HepG2 (cell line): ENCODE results near the gene CLEC3B. TPM values are rescaled to one million over a fixed set of nuclear protein-coding genes. Genes with fewer than 3 reads are reported as not detected.

Experiments
- ATAC-seq: fragments of 200-7000 bp; cut with Tn5 transposase; 3 replicates; pipeline ENCODE4 v1.9.1; 2020; ENCODE audit warnings: mild to moderate bottlenecking, moderate library complexity
- BruUV-seq: library from RNA; stranded (reverse); fragments of 400-500 nt; replicated peaks from 2 replicates; lab custom pipeline; 2021; lab: Mats Ljungman, UMichigan
- CTCF ChIA-PET: fragments of 300-600 bp; formaldehyde crosslinking; extraction: SDS; loops from one replicate; lab custom pipeline; 2021; ENCODE audit warnings: low total read pairs, inconsistent platforms, low intra/inter-chr PET ratio; lab: Yijun Ruan, JAX
- POLR2A ChIA-PET: fragments of 350-600 bp; sonication (Branson Sonifier 250); formaldehyde crosslinking; loops from one replicate; lab custom pipeline; 2020; ENCODE audit warnings: antibody characterized with exemption, inconsistent platforms; lab: Yijun Ruan, JAX
- DNase-seq: peaks from one replicate; pipeline ENCODE4 v3.0.0-alpha.2; 2015; ENCODE audit warnings: low spot score
- FAIRE-seq: peaks from 3 replicates; lab custom pipeline; 2011; peaks lifted over from hg19 to GRCh38; lab: Jason Lieb, UNC
- H2AFZ ChIP-seq: one replicate; pipeline ENCODE4 v1.6.1; 2011; ENCODE audit warnings: low read length, inconsistent platforms
- H3K27ac ChIP-seq: fragments of 300-600 bp; 3 replicates; pipeline ENCODE4 v1.8.0; 2011; ENCODE audit warnings: mixed run types, mild to moderate bottlenecking, mixed read lengths, low read length, inconsistent platforms; ENCODE audit not compliant: insufficient read depth; ENCODE audit errors: extremely low read length
- H3K27me3 ChIP-seq, 2 experiments: fragments of 200-600 bp in 1 of 2; 2 replicates in 1 of 2; 3 replicates in 1 of 2; pipeline versions ENCODE4 v1.6.0 to v1.8.0; 2011; ENCODE audit warnings: low read length in 2 of 2, mild to moderate bottlenecking in 2 of 2, moderate library complexity in 2 of 2, inconsistent platforms in 1 of 2; ENCODE audit not compliant: insufficient read depth in 2 of 2, control insufficient read depth in 1 of 2
- H3K36me3 ChIP-seq, 2 experiments: fragments of 200-600 bp in 1 of 2; replicated peaks in 1 of 2; 2 replicates in 1 of 2; 3 replicates in 1 of 2; pipeline versions ENCODE4 v1.5.1 to v1.8.0; 2011; ENCODE audit warnings: low read length in 2 of 2, inconsistent platforms in 1 of 2; ENCODE audit not compliant: insufficient read depth in 2 of 2, control insufficient read depth in 1 of 2
- H3K4me1 ChIP-seq: 2 replicates; pipeline ENCODE4 v1.5.1; 2012; ENCODE audit warnings: low read length, inconsistent platforms; ENCODE audit not compliant: insufficient read depth
- H3K4me2 ChIP-seq: 2 replicates; pipeline ENCODE4 v1.6.0; 2011; ENCODE audit warnings: low read depth, low read length, inconsistent platforms
- H3K4me3 ChIP-seq, 3 experiments: fragments of 200-600 bp in 1 of 3; sonication (generic), shearing (Covaris generic) in 1 of 3; replicated peaks in 1 of 3; 2 replicates each; pipeline ENCODE4 v1.5.1; 2011 to 2016; ENCODE audit warnings: low read length in 3 of 3, inconsistent platforms in 2 of 3, low read depth in 2 of 3, mild to moderate bottlenecking in 2 of 3, control low read depth in 1 of 3, mixed read lengths in 1 of 3; ENCODE audit not compliant: insufficient read depth in 1 of 3
- H3K79me2 ChIP-seq: one replicate; pipeline ENCODE4 v1.6.1; 2011; ENCODE audit warnings: low read length, inconsistent platforms; ENCODE audit not compliant: insufficient read depth
- H3K9ac ChIP-seq: 2 replicates; pipeline ENCODE4 v1.6.0; 2011; ENCODE audit warnings: mild to moderate bottlenecking, low read depth, low read length, inconsistent platforms; ENCODE audit not compliant: insufficient read depth
- H3K9me3 ChIP-seq: 2 replicates; pipeline ENCODE4 v1.5.1; 2012; ENCODE audit warnings: mild to moderate bottlenecking, low read length
- H4K20me1 ChIP-seq: 2 replicates; pipeline ENCODE4 v1.6.0; 2011; ENCODE audit warnings: inconsistent platforms, mild to moderate bottlenecking, low read length, moderate library complexity; ENCODE audit not compliant: insufficient read depth
- ATF7-NPFF ChIP-seq: sonication (generic); formaldehyde crosslinking; IDR thresholded peaks from 2 replicates; pipeline ENCODE4 v1.8.1; 2023; ENCODE audit warnings: mild to moderate bottlenecking, low read depth, missing genetic modification reagents, moderate library complexity
- CCDC6 ChIP-seq: sonication (generic); formaldehyde crosslinking; IDR thresholded peaks from 2 replicates; pipeline ENCODE4 v1.8.1; 2022; ENCODE audit warnings: mild to moderate bottlenecking, missing genetic modification reagents, moderate library complexity
- SOX13 ChIP-seq, 3 experiments: fragments of 450-650 bp in 1 of 3; sonication (generic) in 1 of 3; formaldehyde crosslinking in 1 of 3; IDR thresholded peaks in 2 of 3; conservative IDR thresholded peaks in 1 of 3; 2 replicates each; pipeline versions ENCODE4 v1.5.0 to v1.6.1; 2016 to 2020; ENCODE audit warnings: antibody characterized with exemption in 1 of 3, mild to moderate bottlenecking in 1 of 3, missing compliant biosample characterization in 1 of 3, missing genetic modification reagents in 1 of 3, moderate library complexity in 1 of 3
- ZNF564 ChIP-seq: sonication (generic); formaldehyde crosslinking; IDR thresholded peaks from 2 replicates; pipeline ENCODE4 v1.8.1; 2023; ENCODE audit warnings: mild to moderate bottlenecking, missing genetic modification reagents
- WGBS: methylation state at CpG from one replicate; pipeline ENCODE4 v1.1.6; 2017; ENCODE audit warnings: low lambda C conversion rate; 5-methylcytosine and 5-hydroxymethylcytosine counted together
- in situ Hi-C: cut with HindIII; loops from 2 replicates; pipeline ENCODE4 v1.10.0; 2017; ENCODE audit warnings: low pct_unique_long_range_greater_than_20kb; ENCODE audit not compliant: extremely low pct_ligation_motif_present
- intact Hi-C: fragments of 100-400 bp; cut with micrococcal nuclease; formaldehyde crosslinking; loops from one replicate; pipeline ENCODE4 v1.10.0; 2022; ENCODE audit not compliant: unreplicated experiment
- polyA plus RNA-seq, 8 experiments: library from polyadenylated mRNA; depleted of rRNA in 3 of 8; stranded (reverse) in 7 of 8; unstranded in 1 of 8; fragments of >200 nt; fragmentation: Illumina TruSeq in 4 of 8; extraction: Trizol in 4 of 8; gene quantifications; 2 replicates each; pipeline versions ENCODE4 v1.2.1 to v1.2.3, GENCODE V29; 2011 to 2016; ENCODE audit warnings: low read depth in 4 of 8, missing spikeins in 1 of 8, mixed read lengths in 1 of 8; ENCODE audit not compliant: insufficient read depth in 1 of 8
- total RNA-seq, 5 experiments: library from RNA; depleted of rRNA; stranded (reverse); fragments of >200 nt; fragmentation: Illumina TruSeq; extraction: Trizol; gene quantifications; 2 replicates each; pipeline ENCODE4 v1.2.3, GENCODE V29; 2016; ENCODE audit warnings: low read depth in 1 of 5
- TF ChIP-seq, protein P1 (sequence below): sonication (generic); formaldehyde crosslinking; IDR thresholded peaks from 2 replicates; pipeline ENCODE4 v1.5.0; 2020; ENCODE audit warnings: mild to moderate bottlenecking, missing genetic modification reagents

CLEC3B gene
- total and polyA plus RNA-seq, 2 of the 13 experiments (the other 11 are each of a cell fraction or from before 2014, with no cell fraction given): 0.07 TPM; not detected in 1

DNA sequence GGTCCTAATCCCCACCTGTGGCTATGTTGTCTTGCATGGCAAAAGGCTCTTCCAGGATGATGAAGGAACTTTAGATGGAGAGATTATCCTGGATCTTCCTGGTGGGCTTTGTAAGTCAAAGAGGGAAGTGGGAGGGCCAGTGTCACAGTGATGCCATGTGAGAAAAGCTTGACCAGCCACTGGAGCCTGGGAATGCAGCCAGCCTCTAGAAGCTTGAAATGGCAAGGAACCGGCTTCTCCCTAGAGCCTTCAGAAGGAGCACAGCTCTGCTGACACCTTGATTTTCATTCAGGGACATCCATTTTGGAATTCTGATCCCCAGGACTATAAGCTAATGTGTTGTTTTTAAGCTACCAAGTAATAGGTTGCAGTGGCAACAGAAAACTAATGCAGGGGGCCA, 58.3 kb downstream of the CLEC3B start:
- Histone ChIP-seq H3K9me3 (no peaks in the 10 kb centered on the region), H2AFZ (no peak overlapping the region), H3K36me3 (no peaks in the 10 kb centered on the region), H3K27me3 (peaks cover 0 to 1% of the 10 kb centered on the region in 2 experiments; a peak in 1 of 5 replicates), H3K4me2 (no peak overlapping the region), H3K4me1 (peaks cover 1% of the 10 kb centered on the region; the same call in 1 of the 2 replicates), H3K79me2 (no peaks in the 10 kb centered on the region), H4K20me1 (no peaks in the 10 kb centered on the region), H3K27ac (no peak overlapping the region), H3K9ac (no peak overlapping the region), H3K4me3 (no peak overlapping the region)
- FAIRE-seq (no peak), DNase-seq (no peak), ATAC-seq (no peak)
- TF ChIP-seq, protein P1, sequence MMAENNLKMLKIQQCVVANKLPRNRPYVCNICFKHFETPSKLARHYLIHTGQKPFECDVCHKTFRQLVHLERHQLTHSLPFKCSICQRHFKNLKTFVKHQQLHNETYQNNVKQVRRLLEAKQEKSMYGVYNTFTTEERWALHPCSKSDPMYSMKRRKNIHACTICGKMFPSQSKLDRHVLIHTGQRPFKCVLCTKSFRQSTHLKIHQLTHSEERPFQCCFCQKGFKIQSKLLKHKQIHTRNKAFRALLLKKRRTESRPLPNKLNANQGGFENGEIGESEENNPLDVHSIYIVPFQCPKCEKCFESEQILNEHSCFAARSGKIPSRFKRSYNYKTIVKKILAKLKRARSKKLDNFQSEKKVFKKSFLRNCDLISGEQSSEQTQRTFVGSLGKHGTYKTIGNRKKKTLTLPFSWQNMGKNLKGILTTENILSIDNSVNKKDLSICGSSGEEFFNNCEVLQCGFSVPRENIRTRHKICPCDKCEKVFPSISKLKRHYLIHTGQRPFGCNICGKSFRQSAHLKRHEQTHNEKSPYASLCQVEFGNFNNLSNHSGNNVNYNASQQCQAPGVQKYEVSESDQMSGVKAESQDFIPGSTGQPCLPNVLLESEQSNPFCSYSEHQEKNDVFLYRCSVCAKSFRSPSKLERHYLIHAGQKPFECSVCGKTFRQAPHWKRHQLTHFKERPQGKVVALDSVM: no peak
- TF ChIP-seq SOX13 (IDR thresholded peaks at IDR 0.05) (no peak), SOX13 (CRISPR knock-in tag; conservative IDR thresholded peaks at IDR 0.05 in 1 of 2, IDR thresholded peaks at IDR 0.05 in 1 of 2) (no peak), ZNF564 (no peak), CCDC6 (no peak), ATF7-NPFF (no peak)
- ChIA-PET CTCF (no interaction called here), POLR2A (no interaction called here)
- BruUV-seq: no TSS peak
- in situ Hi-C loops (no loop called here), intact Hi-C loops (no loop called here)
- WGBS: 100% methylated on average over 1 of the region's 1 CpG
